Measurements from ENCODE around the gene TOLLIP. TPM values are rescaled to one million over a fixed set of nuclear protein-coding genes. Genes with fewer than 3 reads are reported as not detected.
A peak's percentile ranks its signal among the peaks of the same experiment; 100 is the strongest.

The TOLLIP gene
- total and polyA plus RNA-seq, 9 of the 15 experiments (the other 6 are each of a cell fraction or from before 2014, with no cell fraction given): 0.23 to 22.8 (median 7.1) TPM

DNA sequence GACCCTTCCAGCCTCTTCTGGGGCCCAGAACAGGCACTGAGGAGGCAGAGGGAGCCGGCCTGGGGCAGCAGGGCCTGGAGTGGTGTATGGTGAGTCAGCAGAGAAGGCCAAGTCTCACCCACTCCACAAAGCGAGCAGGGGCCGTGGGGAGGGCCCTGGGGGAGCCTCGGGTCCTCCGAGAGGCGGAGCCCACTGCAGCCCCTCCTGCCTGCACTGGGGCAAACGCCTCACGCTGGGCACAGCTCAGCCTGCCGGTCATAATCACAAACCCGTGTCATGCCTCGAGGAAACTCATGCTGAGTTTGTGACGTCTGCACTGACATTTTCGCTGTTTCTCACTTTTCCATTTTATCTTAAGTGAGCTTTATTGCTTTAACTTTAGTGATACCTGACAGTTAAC is 38.4 kb downstream of the TOLLIP start (continued):
- TF ChIP-seq ERF (CRISPR knock-in tag; IDR thresholded peaks at IDR 0.05) (no peak), MEF2A (IDR thresholded peaks at IDR 0.05; ENCODE audit: control insufficient read depth, low read depth, low read length) (no peak), ZNF282 (CRISPR knock-in tag; IDR thresholded peaks at IDR 0.05) (no peak), ZZZ3 (IDR thresholded peaks at IDR 0.05) (no peak), TAL1 (IDR thresholded peaks at IDR 0.05) (no peak), ZBTB17 (CRISPR knock-in tag; IDR thresholded peaks at IDR 0.05) (no peak), BRCA1 (IDR thresholded peaks at IDR 0.05) (no peak), BRCA1 (CRISPR knock-in tag; IDR thresholded peaks at IDR 0.05) (no peak), ZNF316 (IDR thresholded peaks at IDR 0.05) (peak; percentile 55; the same call in 1 of the 2 replicates), L3MBTL2 (IDR thresholded peaks at IDR 0.05) (peak; percentile 45; the same call in 1 of the 2 replicates), TRIM24 (IDR thresholded peaks at IDR 0.05) (no peak)
- TF ChIP-seq, protein P1, sequence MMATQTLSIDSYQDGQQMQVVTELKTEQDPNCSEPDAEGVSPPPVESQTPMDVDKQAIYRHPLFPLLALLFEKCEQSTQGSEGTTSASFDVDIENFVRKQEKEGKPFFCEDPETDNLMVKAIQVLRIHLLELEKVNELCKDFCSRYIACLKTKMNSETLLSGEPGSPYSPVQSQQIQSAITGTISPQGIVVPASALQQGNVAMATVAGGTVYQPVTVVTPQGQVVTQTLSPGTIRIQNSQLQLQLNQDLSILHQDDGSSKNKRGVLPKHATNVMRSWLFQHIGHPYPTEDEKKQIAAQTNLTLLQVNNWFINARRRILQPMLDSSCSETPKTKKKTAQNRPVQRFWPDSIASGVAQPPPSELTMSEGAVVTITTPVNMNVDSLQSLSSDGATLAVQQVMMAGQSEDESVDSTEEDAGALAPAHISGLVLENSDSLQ (IDR thresholded peaks at IDR 0.05): no peak
- TF ChIP-seq, protein P2, sequence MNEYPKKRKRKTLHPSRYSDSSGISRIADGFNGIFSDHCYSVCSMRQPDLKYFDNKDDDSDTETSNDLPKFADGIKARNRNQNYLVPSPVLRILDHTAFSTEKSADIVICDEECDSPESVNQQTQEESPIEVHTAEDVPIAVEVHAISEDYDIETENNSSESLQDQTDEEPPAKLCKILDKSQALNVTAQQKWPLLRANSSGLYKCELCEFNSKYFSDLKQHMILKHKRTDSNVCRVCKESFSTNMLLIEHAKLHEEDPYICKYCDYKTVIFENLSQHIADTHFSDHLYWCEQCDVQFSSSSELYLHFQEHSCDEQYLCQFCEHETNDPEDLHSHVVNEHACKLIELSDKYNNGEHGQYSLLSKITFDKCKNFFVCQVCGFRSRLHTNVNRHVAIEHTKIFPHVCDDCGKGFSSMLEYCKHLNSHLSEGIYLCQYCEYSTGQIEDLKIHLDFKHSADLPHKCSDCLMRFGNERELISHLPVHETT (CRISPR knock-in tag; conservative IDR thresholded peaks at IDR 0.05 in 1 of 2, IDR thresholded peaks at IDR 0.05 in 1 of 2): no peak
- TF ChIP-seq, protein P3, sequence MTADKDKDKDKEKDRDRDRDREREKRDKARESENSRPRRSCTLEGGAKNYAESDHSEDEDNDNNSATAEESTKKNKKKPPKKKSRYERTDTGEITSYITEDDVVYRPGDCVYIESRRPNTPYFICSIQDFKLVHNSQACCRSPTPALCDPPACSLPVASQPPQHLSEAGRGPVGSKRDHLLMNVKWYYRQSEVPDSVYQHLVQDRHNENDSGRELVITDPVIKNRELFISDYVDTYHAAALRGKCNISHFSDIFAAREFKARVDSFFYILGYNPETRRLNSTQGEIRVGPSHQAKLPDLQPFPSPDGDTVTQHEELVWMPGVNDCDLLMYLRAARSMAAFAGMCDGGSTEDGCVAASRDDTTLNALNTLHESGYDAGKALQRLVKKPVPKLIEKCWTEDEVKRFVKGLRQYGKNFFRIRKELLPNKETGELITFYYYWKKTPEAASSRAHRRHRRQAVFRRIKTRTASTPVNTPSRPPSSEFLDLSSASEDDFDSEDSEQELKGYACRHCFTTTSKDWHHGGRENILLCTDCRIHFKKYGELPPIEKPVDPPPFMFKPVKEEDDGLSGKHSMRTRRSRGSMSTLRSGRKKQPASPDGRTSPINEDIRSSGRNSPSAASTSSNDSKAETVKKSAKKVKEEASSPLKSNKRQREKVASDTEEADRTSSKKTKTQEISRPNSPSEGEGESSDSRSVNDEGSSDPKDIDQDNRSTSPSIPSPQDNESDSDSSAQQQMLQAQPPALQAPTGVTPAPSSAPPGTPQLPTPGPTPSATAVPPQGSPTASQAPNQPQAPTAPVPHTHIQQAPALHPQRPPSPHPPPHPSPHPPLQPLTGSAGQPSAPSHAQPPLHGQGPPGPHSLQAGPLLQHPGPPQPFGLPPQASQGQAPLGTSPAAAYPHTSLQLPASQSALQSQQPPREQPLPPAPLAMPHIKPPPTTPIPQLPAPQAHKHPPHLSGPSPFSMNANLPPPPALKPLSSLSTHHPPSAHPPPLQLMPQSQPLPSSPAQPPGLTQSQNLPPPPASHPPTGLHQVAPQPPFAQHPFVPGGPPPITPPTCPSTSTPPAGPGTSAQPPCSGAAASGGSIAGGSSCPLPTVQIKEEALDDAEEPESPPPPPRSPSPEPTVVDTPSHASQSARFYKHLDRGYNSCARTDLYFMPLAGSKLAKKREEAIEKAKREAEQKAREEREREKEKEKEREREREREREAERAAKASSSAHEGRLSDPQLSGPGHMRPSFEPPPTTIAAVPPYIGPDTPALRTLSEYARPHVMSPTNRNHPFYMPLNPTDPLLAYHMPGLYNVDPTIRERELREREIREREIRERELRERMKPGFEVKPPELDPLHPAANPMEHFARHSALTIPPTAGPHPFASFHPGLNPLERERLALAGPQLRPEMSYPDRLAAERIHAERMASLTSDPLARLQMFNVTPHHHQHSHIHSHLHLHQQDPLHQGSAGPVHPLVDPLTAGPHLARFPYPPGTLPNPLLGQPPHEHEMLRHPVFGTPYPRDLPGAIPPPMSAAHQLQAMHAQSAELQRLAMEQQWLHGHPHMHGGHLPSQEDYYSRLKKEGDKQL (CRISPR knock-in tag; IDR thresholded peaks at IDR 0.05; ENCODE audit: borderline replicate concordance): no peak
- TF ChIP-seq, protein P4, sequence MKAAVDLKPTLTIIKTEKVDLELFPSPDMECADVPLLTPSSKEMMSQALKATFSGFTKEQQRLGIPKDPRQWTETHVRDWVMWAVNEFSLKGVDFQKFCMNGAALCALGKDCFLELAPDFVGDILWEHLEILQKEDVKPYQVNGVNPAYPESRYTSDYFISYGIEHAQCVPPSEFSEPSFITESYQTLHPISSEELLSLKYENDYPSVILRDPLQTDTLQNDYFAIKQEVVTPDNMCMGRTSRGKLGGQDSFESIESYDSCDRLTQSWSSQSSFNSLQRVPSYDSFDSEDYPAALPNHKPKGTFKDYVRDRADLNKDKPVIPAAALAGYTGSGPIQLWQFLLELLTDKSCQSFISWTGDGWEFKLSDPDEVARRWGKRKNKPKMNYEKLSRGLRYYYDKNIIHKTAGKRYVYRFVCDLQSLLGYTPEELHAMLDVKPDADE (conservative IDR thresholded peaks at IDR 0.05; ENCODE audit: control insufficient read depth, low read depth, low read length): no peak
- TF ChIP-seq, protein P5, sequence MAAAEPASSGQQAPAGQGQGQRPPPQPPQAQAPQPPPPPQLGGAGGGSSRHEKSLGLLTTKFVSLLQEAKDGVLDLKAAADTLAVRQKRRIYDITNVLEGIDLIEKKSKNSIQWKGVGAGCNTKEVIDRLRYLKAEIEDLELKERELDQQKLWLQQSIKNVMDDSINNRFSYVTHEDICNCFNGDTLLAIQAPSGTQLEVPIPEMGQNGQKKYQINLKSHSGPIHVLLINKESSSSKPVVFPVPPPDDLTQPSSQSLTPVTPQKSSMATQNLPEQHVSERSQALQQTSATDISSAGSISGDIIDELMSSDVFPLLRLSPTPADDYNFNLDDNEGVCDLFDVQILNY (CRISPR knock-in tag; IDR thresholded peaks at IDR 0.05): no peak
- TF ChIP-seq, protein P6, sequence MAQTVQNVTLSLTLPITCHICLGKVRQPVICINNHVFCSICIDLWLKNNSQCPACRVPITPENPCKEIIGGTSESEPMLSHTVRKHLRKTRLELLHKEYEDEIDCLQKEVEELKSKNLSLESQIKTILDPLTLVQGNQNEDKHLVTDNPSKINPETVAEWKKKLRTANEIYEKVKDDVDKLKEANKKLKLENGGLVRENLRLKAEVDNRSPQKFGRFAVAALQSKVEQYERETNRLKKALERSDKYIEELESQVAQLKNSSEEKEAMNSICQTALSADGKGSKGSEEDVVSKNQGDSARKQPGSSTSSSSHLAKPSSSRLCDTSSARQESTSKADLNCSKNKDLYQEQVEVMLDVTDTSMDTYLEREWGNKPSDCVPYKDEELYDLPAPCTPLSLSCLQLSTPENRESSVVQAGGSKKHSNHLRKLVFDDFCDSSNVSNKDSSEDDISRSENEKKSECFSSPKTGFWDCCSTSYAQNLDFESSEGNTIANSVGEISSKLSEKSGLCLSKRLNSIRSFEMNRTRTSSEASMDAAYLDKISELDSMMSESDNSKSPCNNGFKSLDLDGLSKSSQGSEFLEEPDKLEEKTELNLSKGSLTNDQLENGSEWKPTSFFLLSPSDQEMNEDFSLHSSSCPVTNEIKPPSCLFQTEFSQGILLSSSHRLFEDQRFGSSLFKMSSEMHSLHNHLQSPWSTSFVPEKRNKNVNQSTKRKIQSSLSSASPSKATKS (CRISPR knock-in tag; IDR thresholded peaks at IDR 0.05): no peak

Measured in K562 (cell line).